Spleen (tissue), 7 donors: ENCODE measurements around the gene BDH1.

Experiments used
- POLR2AphosphoS5 ChIP-seq, 3 donors: sonication (generic); formaldehyde crosslinking; IDR thresholded peaks; one replicate each; pipeline ENCODE4 v1.5.1; 2017; ENCODE audit warnings: antibody characterized with exemption in 3 of 3
- TF ChIP-seq, protein P1 (sequence below), 11 experiments: fragments of 200-600 bp in 7 of 11; fragments of 450-650 bp in 4 of 11; sonication (generic) in 4 of 11; IDR thresholded peaks in 8 of 11; conservative IDR thresholded peaks in 3 of 11; 1 replicate in 7 of 11; 2 replicates in 4 of 11; pipeline versions ENCODE4 v1.4.0 to v1.8.0; 2016 to 2021; ENCODE audit warnings: antibody characterized with exemption in 11 of 11, inconsistent platforms in 4 of 11, mild to moderate bottlenecking in 1 of 11
- donor health status: DM: no; HTN: no; CAD: no; lungs with moderate emphysema.
- donor health status: DM: no; HTN: no; CAD: no.
- donor health status: DM: no; HTN: no; CAD: no.

DNA sequence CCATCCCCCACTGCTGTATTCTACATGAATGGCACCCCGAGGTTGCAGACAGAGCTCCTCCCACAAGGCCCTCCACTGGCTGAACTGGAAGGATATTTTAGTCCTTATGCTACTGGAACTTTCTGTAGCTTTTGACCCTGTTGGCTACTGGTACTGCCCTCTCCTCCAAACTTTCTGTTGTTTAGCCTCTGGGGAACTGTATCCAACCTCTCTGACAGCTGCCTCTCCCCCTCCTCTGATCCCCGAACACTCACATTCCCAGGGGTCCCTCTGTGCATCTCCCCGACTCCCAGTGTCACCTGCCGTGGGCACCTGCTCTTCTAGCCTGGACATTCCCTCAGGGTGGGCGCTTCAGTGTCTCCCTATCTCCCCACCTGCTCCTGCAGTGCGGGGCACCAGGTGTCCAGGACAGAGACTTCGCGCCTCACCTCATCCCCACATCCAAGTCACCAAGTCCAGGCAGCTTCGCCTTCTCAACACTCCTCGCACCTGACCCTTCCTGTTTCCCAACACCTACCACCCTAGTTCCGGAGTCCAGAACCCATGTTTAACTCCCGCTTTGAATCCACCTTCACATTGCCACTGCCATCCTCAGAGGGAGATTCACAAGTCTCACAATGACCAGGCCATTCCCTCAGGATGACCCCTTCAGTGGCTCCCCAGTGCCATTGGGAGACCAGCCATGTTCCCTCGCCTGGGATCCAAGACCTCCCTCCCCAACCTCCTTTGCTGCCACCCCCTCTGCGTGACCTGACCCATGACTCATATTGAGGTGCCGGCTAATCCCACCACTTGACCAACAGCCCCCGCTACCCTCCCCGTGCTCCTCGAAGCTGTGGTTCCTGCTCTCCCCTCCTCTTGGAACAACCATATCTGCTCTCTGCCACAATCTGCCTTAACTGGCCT, 34.2 kb downstream of the BDH1 start:
- no peak for TF ChIP-seq POLR2AphosphoS5 (IDR thresholded peaks at IDR 0.05)
- TF ChIP-seq, protein P1, sequence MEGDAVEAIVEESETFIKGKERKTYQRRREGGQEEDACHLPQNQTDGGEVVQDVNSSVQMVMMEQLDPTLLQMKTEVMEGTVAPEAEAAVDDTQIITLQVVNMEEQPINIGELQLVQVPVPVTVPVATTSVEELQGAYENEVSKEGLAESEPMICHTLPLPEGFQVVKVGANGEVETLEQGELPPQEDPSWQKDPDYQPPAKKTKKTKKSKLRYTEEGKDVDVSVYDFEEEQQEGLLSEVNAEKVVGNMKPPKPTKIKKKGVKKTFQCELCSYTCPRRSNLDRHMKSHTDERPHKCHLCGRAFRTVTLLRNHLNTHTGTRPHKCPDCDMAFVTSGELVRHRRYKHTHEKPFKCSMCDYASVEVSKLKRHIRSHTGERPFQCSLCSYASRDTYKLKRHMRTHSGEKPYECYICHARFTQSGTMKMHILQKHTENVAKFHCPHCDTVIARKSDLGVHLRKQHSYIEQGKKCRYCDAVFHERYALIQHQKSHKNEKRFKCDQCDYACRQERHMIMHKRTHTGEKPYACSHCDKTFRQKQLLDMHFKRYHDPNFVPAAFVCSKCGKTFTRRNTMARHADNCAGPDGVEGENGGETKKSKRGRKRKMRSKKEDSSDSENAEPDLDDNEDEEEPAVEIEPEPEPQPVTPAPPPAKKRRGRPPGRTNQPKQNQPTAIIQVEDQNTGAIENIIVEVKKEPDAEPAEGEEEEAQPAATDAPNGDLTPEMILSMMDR (IDR thresholded peaks at IDR 0.05 in 8 of 11, conservative IDR thresholded peaks at IDR 0.05 in 3 of 11) = no peak
